ENCODE results near the gene PGA4.
"Not testable (repeated sequence)": the region's sequence is repeated elsewhere in the genome, so short reads cannot be mapped to it uniquely, and the experiment has no call there.

PGA4 gene

GRCh38 chr11:61193596-61193995 is 28.6 kb upstream of the PGA4 start:
- no peaks in the 10 kb centered on the region for H3K27me3 ChIP-seq (ENCODE audit: insufficient read depth, low read length)
- no peaks in the 10 kb centered on the region for H3K9me3 ChIP-seq (ENCODE audit: insufficient read depth, low read depth, low read length)
- no peak overlapping the region for H3K9ac ChIP-seq (ENCODE audit: low read depth, low read length)
- no peak overlapping the region for H3K27ac ChIP-seq (ENCODE audit: low read length)
- H3K4me3 ChIP-seq (ENCODE audit: low read length): no peak overlapping the region
- no peaks in the 10 kb centered on the region for H3K36me3 ChIP-seq (ENCODE audit: insufficient read depth, low read depth, low read length)
- no peaks in the 10 kb centered on the region for H3K4me1 ChIP-seq (ENCODE audit: insufficient read depth, low read length)

GRCh38 chr11:61194169-61194671 is 27.9 kb upstream of the PGA4 start:
- no peaks in the 10 kb centered on the region for H3K4me1 ChIP-seq (ENCODE audit: insufficient read depth, low read length)
- no peak overlapping the region for H3K9ac ChIP-seq (ENCODE audit: low read depth, low read length)
- no peak overlapping the region for H3K27ac ChIP-seq (ENCODE audit: low read length)
- H3K4me3 ChIP-seq (ENCODE audit: low read length): no peak overlapping the region
- no peaks in the 10 kb centered on the region for H3K9me3 ChIP-seq (ENCODE audit: insufficient read depth, low read depth, low read length)
- no peaks in the 10 kb centered on the region for H3K36me3 ChIP-seq (ENCODE audit: insufficient read depth, low read depth, low read length)
- no peaks in the 10 kb centered on the region for H3K27me3 ChIP-seq (ENCODE audit: insufficient read depth, low read length)

GRCh38 chr11:61194981-61195695 is 27.0 kb upstream of the PGA4 start:
- H3K27ac ChIP-seq (ENCODE audit: low read length): no peak overlapping the region
- H3K9me3 ChIP-seq (ENCODE audit: insufficient read depth, low read depth, low read length): no peaks in the 10 kb centered on the region
- H3K4me1 ChIP-seq (ENCODE audit: insufficient read depth, low read length): no peaks in the 10 kb centered on the region
- H3K9ac ChIP-seq (ENCODE audit: low read depth, low read length): no peak overlapping the region
- H3K27me3 ChIP-seq (ENCODE audit: insufficient read depth, low read length): no peaks in the 10 kb centered on the region
- no peaks in the 10 kb centered on the region for H3K36me3 ChIP-seq (ENCODE audit: insufficient read depth, low read depth, low read length)
- no peak overlapping the region for H3K4me3 ChIP-seq (ENCODE audit: low read length)

- no peak overlapping the region for H3K4me3 ChIP-seq (ENCODE audit: low read length)
- no peaks in the 10 kb centered on the region for H3K36me3 ChIP-seq (ENCODE audit: insufficient read depth, low read depth, low read length)
- no peak overlapping the region for H3K27ac ChIP-seq (ENCODE audit: low read length)
- no peaks in the 10 kb centered on the region for H3K27me3 ChIP-seq (ENCODE audit: insufficient read depth, low read length)
- no peaks in the 10 kb centered on the region for H3K4me1 ChIP-seq (ENCODE audit: insufficient read depth, low read length)
- no peaks in the 10 kb centered on the region for H3K9me3 ChIP-seq (ENCODE audit: insufficient read depth, low read depth, low read length)
- no peak overlapping the region for H3K9ac ChIP-seq (ENCODE audit: low read depth, low read length)
These were observed 26.4 kb upstream of the PGA4 start for GRCh38 chr11:61195719-61196118.

GRCh38 chr11:61198361-61198760 is 23.8 kb upstream of the PGA4 start:
- no peak overlapping the region for H3K4me3 ChIP-seq (ENCODE audit: low read length)
- no peak overlapping the region for H3K9ac ChIP-seq (ENCODE audit: low read depth, low read length)
- H3K36me3 ChIP-seq (ENCODE audit: insufficient read depth, low read depth, low read length): no peaks in the 10 kb centered on the region
- H3K27ac ChIP-seq (ENCODE audit: low read length): no peak overlapping the region
- H3K9me3 ChIP-seq (ENCODE audit: insufficient read depth, low read depth, low read length): no peaks in the 10 kb centered on the region
- H3K27me3 ChIP-seq (ENCODE audit: insufficient read depth, low read length): no peaks in the 10 kb centered on the region
- H3K4me1 ChIP-seq (ENCODE audit: insufficient read depth, low read length): no peaks in the 10 kb centered on the region

- no peak overlapping the region for H3K9ac ChIP-seq (ENCODE audit: low read depth, low read length)
- H3K4me3 ChIP-seq (ENCODE audit: low read length): no peak overlapping the region
- H3K9me3 ChIP-seq (ENCODE audit: insufficient read depth, low read depth, low read length): no peaks in the 10 kb centered on the region
- no peaks in the 10 kb centered on the region for H3K4me1 ChIP-seq (ENCODE audit: insufficient read depth, low read length)
- H3K27me3 ChIP-seq (ENCODE audit: insufficient read depth, low read length): no peaks in the 10 kb centered on the region
- no peaks in the 10 kb centered on the region for H3K36me3 ChIP-seq (ENCODE audit: insufficient read depth, low read depth, low read length)
- H3K27ac ChIP-seq (ENCODE audit: low read length): no peak overlapping the region
These were observed 23.1 kb upstream of the PGA4 start for GRCh38 chr11:61198948-61199523.

GRCh38 chr11:61201476-61201875 is 20.7 kb upstream of the PGA4 start:
- no peaks in the 10 kb centered on the region for H3K27me3 ChIP-seq (ENCODE audit: insufficient read depth, low read length)
- H3K9ac ChIP-seq (ENCODE audit: low read depth, low read length): no peak overlapping the region
- no peak overlapping the region for H3K4me3 ChIP-seq (ENCODE audit: low read length)
- H3K4me1 ChIP-seq (ENCODE audit: insufficient read depth, low read length): no peaks in the 10 kb centered on the region
- H3K9me3 ChIP-seq (ENCODE audit: insufficient read depth, low read depth, low read length): no peaks in the 10 kb centered on the region
- no peaks in the 10 kb centered on the region for H3K36me3 ChIP-seq (ENCODE audit: insufficient read depth, low read depth, low read length)
- no peak overlapping the region for H3K27ac ChIP-seq (ENCODE audit: low read length)

- not testable (repeated sequence) for H3K36me3 ChIP-seq (ENCODE audit: insufficient read depth, low read depth, low read length); H3K9ac ChIP-seq (ENCODE audit: low read depth, low read length); H3K27me3 ChIP-seq (ENCODE audit: insufficient read depth, low read length); H3K9me3 ChIP-seq (ENCODE audit: insufficient read depth, low read depth, low read length); H3K4me3 ChIP-seq (ENCODE audit: low read length); H3K4me1 ChIP-seq (ENCODE audit: insufficient read depth, low read length); H3K27ac ChIP-seq (ENCODE audit: low read length)
These were observed 19.0 kb upstream of the PGA4 start, which contains the start of gene PGA3 for GRCh38 chr11:61202950-61203746. TSS of gene PGA3 (plus strand) at chr11:61203515. CDS start at chr11:61203565, 50 bp downstream.

- H3K27me3 ChIP-seq (ENCODE audit: insufficient read depth, low read length); H3K4me1 ChIP-seq (ENCODE audit: insufficient read depth, low read length); H3K27ac ChIP-seq (ENCODE audit: low read length); H3K4me3 ChIP-seq (ENCODE audit: low read length); H3K9me3 ChIP-seq (ENCODE audit: insufficient read depth, low read depth, low read length); H3K36me3 ChIP-seq (ENCODE audit: insufficient read depth, low read depth, low read length); H3K9ac ChIP-seq (ENCODE audit: low read depth, low read length): not testable (repeated sequence)
These were observed 18.3 kb upstream of the PGA4 start for GRCh38 chr11:61203873-61204272.

GRCh38 chr11:61204502-61205059 is 17.6 kb upstream of the PGA4 start:
- H3K27me3 ChIP-seq (ENCODE audit: insufficient read depth, low read length); H3K9ac ChIP-seq (ENCODE audit: low read depth, low read length); H3K4me1 ChIP-seq (ENCODE audit: insufficient read depth, low read length); H3K27ac ChIP-seq (ENCODE audit: low read length); H3K4me3 ChIP-seq (ENCODE audit: low read length); H3K36me3 ChIP-seq (ENCODE audit: insufficient read depth, low read depth, low read length); H3K9me3 ChIP-seq (ENCODE audit: insufficient read depth, low read depth, low read length): not testable (repeated sequence)

- not testable (repeated sequence) for H3K4me3 ChIP-seq (ENCODE audit: low read length); H3K36me3 ChIP-seq (ENCODE audit: insufficient read depth, low read depth, low read length); H3K4me1 ChIP-seq (ENCODE audit: insufficient read depth, low read length); H3K9me3 ChIP-seq (ENCODE audit: insufficient read depth, low read depth, low read length); H3K27ac ChIP-seq (ENCODE audit: low read length); H3K9ac ChIP-seq (ENCODE audit: low read depth, low read length); H3K27me3 ChIP-seq (ENCODE audit: insufficient read depth, low read length)
These were observed 14.4 kb upstream of the PGA4 start for GRCh38 chr11:61207636-61208310.

Measured in iPS-20b (cell line).